ENCODE data around the gene MYL4. TPM values are rescaled to one million over a fixed set of nuclear protein-coding genes. Genes with fewer than 3 reads are reported as not detected.
"Not testable (repeated sequence)": the region's sequence is repeated elsewhere in the genome, so short reads cannot be mapped to it uniquely, and the experiment has no call there.

Gene MYL4
- polyA plus RNA-seq, 6 donors from 2014 or later = 0.53 to 0.55 TPM; not detected in 4

GRCh38 chr17:47180337-47180736 lies 28.8 kb upstream of the MYL4 start:
- H3K4me1 Mint-ChIP-seq = peaks cover 41 to 53% (median 41%) of the 10 kb centered on the region in 3 donors
- peaks cover 6 to 17% of the 10 kb centered on the region in 2 donors for H3K36me3 Mint-ChIP-seq
- H3K27ac Mint-ChIP-seq = peak overlapping the region in 2 of 6 donors; percentile 12 to 78
- no peaks in the 10 kb centered on the region for H3K27me3 Mint-ChIP-seq
- ATAC-seq (ENCODE audit: low read depth in 2 of 2) (no peak), DNase-seq (no peak)
- H3K4me3 Mint-ChIP-seq = no peak overlapping the region
- H3K9me3 Mint-ChIP-seq = no peaks in the 10 kb centered on the region

- not testable (repeated sequence) for DNase-seq; ATAC-seq (ENCODE audit: low read depth in 2 of 2); H3K4me3 Mint-ChIP-seq; H3K27me3 Mint-ChIP-seq; H3K27ac Mint-ChIP-seq; H3K9me3 Mint-ChIP-seq
- Mint-ChIP-seq H3K4me1 (peaks cover 44 to 56% (median 44%) of the 10 kb centered on the region in 3 donors), H3K36me3 (peaks cover 6 to 18% of the 10 kb centered on the region in 2 donors)
Observed at GRCh38 chr17:47180988-47181387, 28.2 kb upstream of the MYL4 start.

DNA sequence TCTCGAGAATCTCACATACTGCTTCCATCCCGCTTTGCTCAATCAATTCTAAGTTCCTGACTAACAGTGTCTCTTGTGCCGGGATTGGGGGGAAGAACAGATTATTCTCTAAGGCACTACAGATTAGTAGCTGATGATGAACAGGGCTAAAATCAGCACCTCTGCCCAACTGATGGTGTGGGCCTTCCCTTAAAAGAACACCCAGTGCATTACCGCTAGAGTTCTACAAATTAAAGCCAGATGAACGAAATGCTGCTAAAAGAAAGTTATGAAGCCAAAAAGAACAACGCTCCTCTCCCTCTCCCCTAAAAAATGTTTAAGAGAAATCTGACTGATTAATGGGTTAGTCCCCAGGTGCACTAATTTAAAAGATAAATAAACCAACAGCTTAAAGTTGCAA lies 24.5 kb upstream of the MYL4 start:
- Mint-ChIP-seq H3K4me3 (no peak overlapping the region), H3K4me1 (peaks cover 48 to 64% (median 54%) of the 10 kb centered on the region in 3 donors), H3K27me3 (no peaks in the 10 kb centered on the region), H3K36me3 (peaks cover 6 to 9% of the 10 kb centered on the region in 2 donors), H3K27ac (peak overlapping the region in 1 of 6 donors; percentile 69), H3K9me3 (no peaks in the 10 kb centered on the region)
- no peak for ATAC-seq (ENCODE audit: low read depth in 2 of 2)
- DNase-seq = no peak

DNA sequence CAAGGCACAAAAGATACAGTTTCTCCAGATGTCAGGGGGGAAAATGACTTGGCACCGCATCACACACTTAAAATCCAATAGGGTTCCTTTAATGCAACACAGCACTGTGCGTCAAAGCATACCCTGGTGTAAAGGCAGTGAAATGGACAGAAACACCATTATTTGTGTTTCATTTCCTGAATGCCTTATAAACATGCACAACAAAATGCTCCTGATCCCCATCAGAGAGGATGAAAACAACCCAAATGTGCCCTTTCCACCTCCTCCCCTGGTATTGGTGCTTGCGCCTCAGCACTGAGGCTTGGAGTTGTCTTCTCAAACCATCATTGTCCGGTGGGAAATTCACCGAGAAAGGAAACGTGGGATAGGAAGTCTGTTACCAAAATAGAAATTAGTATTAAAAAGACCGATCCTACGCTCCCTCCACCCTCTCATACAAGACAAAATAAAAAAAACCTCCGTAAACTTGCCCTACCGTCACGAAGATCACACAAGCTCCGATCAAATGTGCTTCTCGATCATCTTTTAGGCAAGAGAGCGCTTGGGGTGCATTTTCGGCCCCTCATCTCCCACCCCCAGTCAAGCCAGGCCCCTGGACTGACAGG lies 20.8 kb upstream of the MYL4 start:
- peak; percentile 29 for DNase-seq
- peaks cover 0 to 4% (median 0%) of the 10 kb centered on the region in 7 donors for H3K9me3 Mint-ChIP-seq
- peak overlapping the region; percentile 95 to 98 (median 96) for H3K4me3 Mint-ChIP-seq
- peaks cover 42 to 65% (median 49%) of the 10 kb centered on the region in 3 donors for H3K4me1 Mint-ChIP-seq
- H3K27ac Mint-ChIP-seq = peak overlapping the region; percentile 95 to 99 (median 98)
- ATAC-seq (ENCODE audit: low read depth in 2 of 2) = no peak
- peaks cover 0 to 4% of the 10 kb centered on the region in 2 donors for H3K36me3 Mint-ChIP-seq
- H3K27me3 Mint-ChIP-seq = no peaks in the 10 kb centered on the region

GRCh38 chr17:47188876-47189731 lies 20.0 kb upstream of the MYL4 start, which contains the start of gene CDC27:
TSS of gene CDC27 (minus strand) at chr17:47189295. CDS start at chr17:47189172, 123 bp downstream.
- Mint-ChIP-seq H3K27ac (peak within 1 kb of the TSS; percentile 95 to 99 (median 98)), H3K9me3 (peaks cover 0 to 4% (median 0%) of the 10 kb centered on the region in 7 donors), H3K4me1 (peaks cover 40 to 71% (median 55%) of the 10 kb centered on the region in 3 donors), H3K36me3 (peaks cover 0 to 4% of the 10 kb centered on the region in 2 donors), H3K4me3 (peak within 1 kb of the TSS; percentile 95 to 98 (median 96)), H3K27me3 (no peaks in the 10 kb centered on the region)
- DNase-seq (peak; percentile 99), ATAC-seq (ENCODE audit: low read depth in 2 of 2) (peak; percentile 89)

DNA sequence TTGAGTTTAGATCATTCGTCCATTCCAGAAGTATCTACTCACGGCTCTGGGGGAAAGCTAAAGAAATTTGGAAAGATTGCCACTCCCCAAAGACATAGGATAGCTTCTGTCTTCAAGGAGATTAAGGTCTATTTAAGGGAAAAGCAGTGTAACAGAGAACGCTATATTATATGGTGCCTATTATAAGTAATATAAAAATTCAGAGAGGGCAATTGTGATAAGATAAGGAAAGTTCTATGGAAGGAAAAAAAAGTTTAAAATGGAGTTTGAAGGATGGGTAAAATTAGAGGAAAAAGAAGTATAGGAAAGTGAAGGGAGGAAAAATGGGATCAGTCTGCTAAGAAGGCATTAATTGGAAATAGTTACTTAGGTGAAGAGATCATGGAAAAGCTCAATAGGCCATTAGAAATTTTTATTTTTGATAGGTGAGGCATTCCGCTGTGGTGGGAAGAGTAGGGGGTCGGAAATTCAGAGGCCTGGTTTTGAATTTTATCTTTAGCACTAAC lies 19.4 kb upstream of the MYL4 start:
- Mint-ChIP-seq H3K4me3 (peak overlapping the region; percentile 95 to 98 (median 96)), H3K27me3 (no peaks in the 10 kb centered on the region), H3K4me1 (peaks cover 40 to 69% (median 49%) of the 10 kb centered on the region in 3 donors), H3K36me3 (peaks cover 0 to 4% of the 10 kb centered on the region in 2 donors), H3K27ac (peak overlapping the region; percentile 49 to 99 (median 98)), H3K9me3 (peaks cover 0 to 4% (median 0%) of the 10 kb centered on the region in 7 donors)
- DNase-seq (no peak), ATAC-seq (ENCODE audit: low read depth in 2 of 2) (no peak)

GRCh38 chr17:47190243-47190642 lies 18.9 kb upstream of the MYL4 start:
- Mint-ChIP-seq H3K36me3 (peaks cover 0 to 4% of the 10 kb centered on the region in 2 donors), H3K9me3 (peaks cover 0 to 4% (median 0%) of the 10 kb centered on the region in 7 donors), H3K4me1 (peaks cover 40 to 67% (median 48%) of the 10 kb centered on the region in 3 donors), H3K27ac (peak overlapping the region in 1 of 6 donors; percentile 95), H3K27me3 (no peaks in the 10 kb centered on the region), H3K4me3 (peak overlapping the region in 6 of 8 donors; percentile 12 to 98 (median 96))
- ATAC-seq (ENCODE audit: low read depth in 2 of 2) (no peak), DNase-seq (no peak)

DNA sequence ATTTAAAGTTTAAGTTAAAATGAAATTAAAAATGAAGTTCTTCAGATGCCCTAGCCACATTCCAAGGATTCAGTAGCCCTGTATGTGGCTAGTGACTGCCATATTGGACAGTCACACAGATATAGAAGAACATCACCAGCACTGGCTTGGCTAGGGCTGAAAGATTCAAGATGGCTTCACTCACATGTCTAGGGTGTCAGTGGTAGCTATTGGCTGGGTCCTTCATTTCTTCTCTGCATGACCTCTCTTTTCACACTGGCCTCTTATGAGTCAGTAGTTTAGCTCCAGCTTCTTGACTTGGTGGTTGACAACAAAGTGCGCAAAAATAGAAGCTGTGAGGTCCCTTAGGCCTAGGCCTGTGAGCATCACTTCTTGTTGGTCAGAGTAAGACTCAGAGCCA lies 18.4 kb upstream of the MYL4 start:
- H3K9me3 Mint-ChIP-seq = peaks cover 0 to 4% (median 0%) of the 10 kb centered on the region in 7 donors
- H3K36me3 Mint-ChIP-seq = peaks cover 0 to 4% of the 10 kb centered on the region in 2 donors
- DNase-seq (no peak), ATAC-seq (ENCODE audit: low read depth in 2 of 2) (no peak)
- peaks cover 44 to 67% (median 47%) of the 10 kb centered on the region in 3 donors for H3K4me1 Mint-ChIP-seq
- H3K27me3 Mint-ChIP-seq = no peaks in the 10 kb centered on the region
- peak overlapping the region in 1 of 6 donors; percentile 70 for H3K27ac Mint-ChIP-seq
- H3K4me3 Mint-ChIP-seq = peak overlapping the region in 1 of 8 donors; percentile 98

GRCh38 chr17:47192554-47192953 lies 16.6 kb upstream of the MYL4 start:
- peaks cover 35 to 56% (median 37%) of the 10 kb centered on the region in 3 donors for H3K4me1 Mint-ChIP-seq
- H3K27me3 Mint-ChIP-seq = no peaks in the 10 kb centered on the region
- ATAC-seq (ENCODE audit: low read depth in 2 of 2) = peak in 1 of 2 donors; percentile 22
- DNase-seq = peak; percentile 39
- H3K27ac Mint-ChIP-seq = peak overlapping the region in 4 of 6 donors; percentile 26 to 80 (median 75)
- peak overlapping the region in 4 of 8 donors; percentile 25 to 66 (median 58) for H3K4me3 Mint-ChIP-seq
- H3K9me3 Mint-ChIP-seq = peaks cover 0 to 4% (median 0%) of the 10 kb centered on the region in 7 donors
- no peaks in the 10 kb centered on the region for H3K36me3 Mint-ChIP-seq

DNA sequence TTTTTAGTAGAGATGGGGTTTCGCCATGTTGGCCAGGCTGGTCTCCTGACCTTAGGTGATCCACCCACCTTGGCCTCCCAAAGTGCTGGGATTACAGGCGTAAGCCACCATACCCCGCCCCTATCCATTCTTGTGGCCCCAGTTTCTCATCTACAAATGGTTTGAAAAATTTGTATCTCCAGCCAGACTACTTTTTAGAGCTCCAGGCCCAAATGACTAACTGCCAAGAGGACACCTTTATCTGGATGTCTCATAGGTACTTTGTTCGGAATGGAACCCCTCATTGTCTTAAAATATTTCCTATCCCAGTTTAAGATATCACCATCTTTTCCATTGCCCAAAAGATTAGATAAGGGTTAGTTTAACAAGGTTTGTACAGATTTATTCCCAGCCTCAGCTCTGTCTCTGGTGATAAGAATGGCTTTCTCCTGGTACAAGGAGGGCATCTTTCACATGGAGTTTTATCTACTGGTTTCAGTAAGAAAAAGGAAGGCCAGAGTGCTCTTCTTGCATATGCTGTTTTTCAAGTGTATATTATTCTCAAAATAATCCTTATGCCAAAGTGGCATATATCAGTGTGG lies 15.1 kb upstream of the MYL4 start:
- Mint-ChIP-seq H3K4me1 (peaks cover 29 to 57% (median 33%) of the 10 kb centered on the region in 3 donors), H3K27me3 (no peaks in the 10 kb centered on the region), H3K27ac (peak overlapping the region in 2 of 6 donors; percentile 75 to 79), H3K9me3 (peaks cover 0 to 4% (median 0%) of the 10 kb centered on the region in 7 donors), H3K4me3 (peak overlapping the region in 1 of 8 donors; percentile 16), H3K36me3 (no peaks in the 10 kb centered on the region)
- DNase-seq (no peak), ATAC-seq (ENCODE audit: low read depth in 2 of 2) (no peak)

DNA sequence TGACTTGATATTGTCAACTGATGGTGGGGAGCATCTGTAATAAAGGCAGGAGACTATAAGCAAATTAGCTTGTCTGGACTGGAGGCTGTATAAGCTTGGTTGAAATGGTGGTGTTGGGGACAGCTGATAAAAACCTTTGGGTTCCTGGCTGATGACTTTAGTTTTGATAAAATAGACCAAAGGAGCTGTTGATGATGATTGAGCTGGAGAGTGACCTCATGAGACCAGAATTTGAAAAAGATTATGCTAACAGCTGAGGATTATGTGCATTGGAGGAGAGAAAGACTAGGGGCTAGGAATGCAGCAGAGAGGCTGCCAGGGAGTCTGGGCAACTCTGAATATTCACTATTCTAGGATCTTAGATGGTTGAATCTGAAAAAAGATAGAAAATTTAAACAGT lies 11.3 kb upstream of the MYL4 start:
- H3K4me3 Mint-ChIP-seq = no peak overlapping the region
- ATAC-seq (ENCODE audit: low read depth in 2 of 2) = no peak
- peaks cover 27 to 61% (median 35%) of the 10 kb centered on the region in 3 donors for H3K4me1 Mint-ChIP-seq
- H3K9me3 Mint-ChIP-seq = no peaks in the 10 kb centered on the region
- H3K36me3 Mint-ChIP-seq = no peaks in the 10 kb centered on the region
- H3K27ac Mint-ChIP-seq = peak overlapping the region in 2 of 6 donors; percentile 27 to 32
- H3K27me3 Mint-ChIP-seq = no peaks in the 10 kb centered on the region
- DNase-seq = no peak

DNA sequence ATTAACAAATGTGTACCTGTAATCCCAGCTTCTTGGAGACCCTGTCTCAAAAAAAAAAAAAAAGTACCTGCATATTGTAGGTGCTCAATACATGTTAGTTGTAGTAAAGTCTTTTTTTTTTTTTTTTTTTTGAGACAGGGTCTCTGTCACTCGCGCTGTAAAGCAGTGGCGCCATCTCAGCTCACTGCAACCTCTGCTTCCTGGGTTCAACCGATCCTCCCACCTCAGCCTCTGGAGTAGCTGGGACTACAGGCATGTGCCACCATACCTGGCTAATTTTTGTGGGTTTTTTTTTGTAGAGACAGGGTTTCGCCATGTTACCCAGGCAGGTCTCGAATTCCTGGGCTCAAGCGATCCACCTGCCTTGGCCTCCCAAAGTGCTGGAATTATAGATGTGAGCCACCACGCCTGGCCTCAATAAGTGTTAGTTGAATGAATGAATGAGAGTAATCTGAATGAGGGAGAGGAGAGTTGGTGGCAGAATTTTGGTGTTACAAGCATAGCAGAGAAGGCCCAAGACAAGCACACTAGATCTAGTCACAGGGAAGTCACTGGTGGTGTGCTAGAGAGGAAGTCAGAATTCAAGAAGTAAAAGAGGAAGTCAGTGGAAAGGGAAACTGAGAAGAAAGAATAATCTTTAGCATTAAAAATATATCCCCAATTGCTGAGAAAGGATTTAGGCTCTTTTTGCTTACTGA lies 9.4 kb upstream of the MYL4 start:
- Mint-ChIP-seq H3K27ac (peak overlapping the region; percentile 81 to 99 (median 98)), H3K4me1 (peaks cover 33 to 62% (median 42%) of the 10 kb centered on the region in 3 donors), H3K36me3 (no peaks in the 10 kb centered on the region), H3K27me3 (no peaks in the 10 kb centered on the region), H3K9me3 (no peaks in the 10 kb centered on the region), H3K4me3 (peak overlapping the region; percentile 59 to 96 (median 84))
- DNase-seq = peak; percentile 72
- peak; percentile 82 for ATAC-seq (ENCODE audit: low read depth in 2 of 2)
